GM18507 (cell line): ENCODE measurements around the gene CCDC88A.
"Not testable (repeated sequence)": the region's sequence is repeated elsewhere in the genome, so short reads cannot be mapped to it uniquely, and the experiment has no call there.

Experiments
- DNase-seq: peaks from one replicate; pipeline ENCODE4 v3.0.0; 2011; ENCODE audit warnings: low read depth; ENCODE audit not compliant: insufficient read length; ENCODE audit errors: extremely low spot score
- FAIRE-seq: peaks from 2 replicates; lab custom pipeline; 2011; peaks lifted over from hg19 to GRCh38; lab: Jason Lieb, UNC

The CCDC88A gene

GRCh38 chr2:55252832-55253231, 166.8 kb downstream of the CCDC88A start:
- DNase-seq = no peak
- FAIRE-seq = no peak

DNA sequence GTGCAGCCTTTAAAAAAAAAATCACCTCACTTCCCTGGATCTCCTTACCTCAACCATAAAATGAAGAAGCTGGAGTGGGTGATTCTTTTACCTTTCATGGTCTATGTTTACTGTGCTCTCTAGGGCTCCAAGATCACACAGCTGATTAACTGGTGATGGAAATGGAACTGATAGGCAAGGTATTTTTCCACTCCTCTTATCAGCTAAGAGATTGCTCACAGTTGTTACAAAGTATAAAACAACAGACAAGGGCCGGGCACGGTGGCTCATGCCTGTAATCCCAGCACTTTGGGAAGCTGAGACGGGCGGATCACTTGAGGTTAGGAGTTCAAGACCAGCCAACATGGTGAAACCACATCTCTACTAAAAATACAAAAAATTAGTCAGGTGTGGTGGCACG, 172.6 kb downstream of the CCDC88A start:
- FAIRE-seq (no peak), DNase-seq (no peak)

- FAIRE-seq (no peak), DNase-seq (no peak)
Observed at GRCh38 chr2:55245411-55245810, 174.2 kb downstream of the CCDC88A start.

- FAIRE-seq = no peak
Observed at GRCh38 chr2:55242617-55243016, 177.0 kb downstream of the CCDC88A start.

DNA sequence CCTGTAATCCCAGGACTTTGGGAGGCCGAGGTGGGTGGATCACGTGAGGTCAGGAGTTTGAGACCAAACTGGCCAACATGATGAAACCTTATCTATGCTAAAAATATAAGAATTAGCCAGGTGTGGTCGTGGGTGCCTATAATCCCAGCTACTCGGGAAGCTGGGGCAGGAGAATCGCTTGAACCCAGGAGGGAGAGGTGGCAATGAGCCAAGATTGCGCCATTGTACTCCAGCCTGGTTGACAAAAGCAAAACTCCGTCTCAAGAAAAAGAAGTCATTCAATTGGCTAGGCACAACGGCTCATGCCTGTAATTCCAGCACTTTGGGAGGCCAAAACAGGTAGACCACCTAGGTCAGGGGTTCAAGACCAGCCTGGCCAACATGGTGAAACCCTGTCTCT, 178.1 kb downstream of the CCDC88A start:
- FAIRE-seq, DNase-seq: not testable (repeated sequence)

More at GRCh38 chr2:55242617-55243016, 177.0 kb downstream of the CCDC88A start:
- DNase-seq = no peak

DNA sequence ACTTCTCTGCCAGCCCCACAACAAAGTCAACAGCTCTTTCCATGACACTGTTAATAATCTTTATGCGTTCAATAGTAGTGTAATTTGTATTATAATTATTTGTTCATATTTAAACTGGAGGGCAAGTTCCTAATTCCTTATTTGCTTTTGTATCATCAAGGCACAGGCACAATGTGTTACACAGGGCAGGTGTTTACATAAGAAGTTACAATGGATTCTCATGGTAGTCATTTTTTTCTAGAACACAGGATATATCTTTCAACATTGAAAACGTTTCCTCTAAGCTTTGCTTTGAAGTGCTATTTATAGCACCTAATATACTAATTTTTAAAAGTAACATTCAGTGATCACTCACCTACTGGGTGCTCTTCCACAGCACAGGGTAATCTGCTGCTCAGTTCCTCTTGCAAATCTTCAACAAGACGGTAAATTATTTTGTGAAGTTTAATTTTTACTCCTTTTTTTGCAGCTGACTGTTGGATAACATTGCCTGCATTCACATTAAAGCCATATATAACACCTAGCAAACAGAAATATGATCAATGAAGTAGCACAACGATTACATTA, 179.9 kb downstream of the CCDC88A start:
- FAIRE-seq (no peak), DNase-seq (no peak)
